ENCODE results near the gene ETFA.

- TF ChIP-seq, protein P1, sequence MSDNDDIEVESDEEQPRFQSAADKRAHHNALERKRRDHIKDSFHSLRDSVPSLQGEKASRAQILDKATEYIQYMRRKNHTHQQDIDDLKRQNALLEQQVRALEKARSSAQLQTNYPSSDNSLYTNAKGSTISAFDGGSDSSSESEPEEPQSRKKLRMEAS (IDR thresholded peaks at IDR 0.05; ENCODE audit: low read depth, low read length) = no peak
- no peak for TF ChIP-seq POLR2A (IDR thresholded peaks at IDR 0.05; ENCODE audit: low read depth, low read length)
- TF ChIP-seq MXI1 (IDR thresholded peaks at IDR 0.05; ENCODE audit: low read depth, low read length) = no peak
- TF ChIP-seq POLR2AphosphoS5 (IDR thresholded peaks at IDR 0.05; ENCODE audit: low read length) = no peak
- TF ChIP-seq, protein P2, sequence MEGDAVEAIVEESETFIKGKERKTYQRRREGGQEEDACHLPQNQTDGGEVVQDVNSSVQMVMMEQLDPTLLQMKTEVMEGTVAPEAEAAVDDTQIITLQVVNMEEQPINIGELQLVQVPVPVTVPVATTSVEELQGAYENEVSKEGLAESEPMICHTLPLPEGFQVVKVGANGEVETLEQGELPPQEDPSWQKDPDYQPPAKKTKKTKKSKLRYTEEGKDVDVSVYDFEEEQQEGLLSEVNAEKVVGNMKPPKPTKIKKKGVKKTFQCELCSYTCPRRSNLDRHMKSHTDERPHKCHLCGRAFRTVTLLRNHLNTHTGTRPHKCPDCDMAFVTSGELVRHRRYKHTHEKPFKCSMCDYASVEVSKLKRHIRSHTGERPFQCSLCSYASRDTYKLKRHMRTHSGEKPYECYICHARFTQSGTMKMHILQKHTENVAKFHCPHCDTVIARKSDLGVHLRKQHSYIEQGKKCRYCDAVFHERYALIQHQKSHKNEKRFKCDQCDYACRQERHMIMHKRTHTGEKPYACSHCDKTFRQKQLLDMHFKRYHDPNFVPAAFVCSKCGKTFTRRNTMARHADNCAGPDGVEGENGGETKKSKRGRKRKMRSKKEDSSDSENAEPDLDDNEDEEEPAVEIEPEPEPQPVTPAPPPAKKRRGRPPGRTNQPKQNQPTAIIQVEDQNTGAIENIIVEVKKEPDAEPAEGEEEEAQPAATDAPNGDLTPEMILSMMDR (IDR thresholded peaks at IDR 0.05 in 2 of 3, conservative IDR thresholded peaks at IDR 0.05 in 1 of 3; ENCODE audit: control insufficient read depth in 2 of 3, extremely low read depth in 1 of 3, insufficient read depth in 1 of 3, low read depth in 3 of 3, low read length in 3 of 3) = no peak
- no peak for TF ChIP-seq YY1 (IDR thresholded peaks at IDR 0.05; ENCODE audit: low read depth, low read length)
- no peak for TF ChIP-seq TAF1 (IDR thresholded peaks at IDR 0.05; ENCODE audit: borderline replicate concordance, low read depth, low read length)
These were observed 82.0 kb downstream of the ETFA start for GRCh38 chr15:76229266-76229665.

All from GM12878 (cell line).